ENCODE data around the gene TAF13. TPM values are rescaled to one million over a fixed set of nuclear protein-coding genes. Genes with fewer than 3 reads are reported as not detected.
A peak's percentile ranks its signal among the peaks of the same experiment; 100 is the strongest.

Gene TAF13
- total RNA-seq, 1 experiment from 2014 or later, result 58.8 TPM

- intact Hi-C loops (cut with micrococcal nuclease; ENCODE audit: unreplicated experiment), result no loop called here
- POLR2A ChIA-PET (ENCODE audit: low non-redundant PET), result interaction anchor here (0.6 kb wide), 2 partner anchors 47 to 446 kb away, joined by 3 to 5 read pairs; no protein-coding TSS in a partner anchor
- peak; percentile 99 for DNase-seq (ENCODE audit: low spot score)
- Histone ChIP-seq H3K4me3 (ENCODE audit: low read depth, low read length, poor library complexity, severe bottlenecking) (peak within 1 kb of the TSS; percentile 97), H3K27me3 (replicated peaks; ENCODE audit: insufficient read depth, low read depth, low read length, poor library complexity) (no peaks in the 10 kb centered on the region), H3K27ac (ENCODE audit: low read depth, low read length, poor library complexity, severe bottlenecking) (peak within 1 kb of the TSS; percentile 75), H3K4me1 (ENCODE audit: insufficient read depth, low read length, poor library complexity, severe bottlenecking) (peaks cover 3% of the 10 kb centered on the region), H3K9me3 (ENCODE audit: low read depth, low read length, poor library complexity, severe bottlenecking) (no peaks in the 10 kb centered on the region), H3K36me3 (ENCODE audit: insufficient read depth, low read length, poor library complexity, severe bottlenecking) (no peaks in the 10 kb centered on the region)
- BruUV-seq (replicated peaks), result no TSS peak
- no peak for TF ChIP-seq EZH2 (IDR thresholded peaks at IDR 0.05; ENCODE audit: borderline replicate concordance, low read depth, low read length, poor library complexity, severe bottlenecking)
- TF ChIP-seq, protein P1, sequence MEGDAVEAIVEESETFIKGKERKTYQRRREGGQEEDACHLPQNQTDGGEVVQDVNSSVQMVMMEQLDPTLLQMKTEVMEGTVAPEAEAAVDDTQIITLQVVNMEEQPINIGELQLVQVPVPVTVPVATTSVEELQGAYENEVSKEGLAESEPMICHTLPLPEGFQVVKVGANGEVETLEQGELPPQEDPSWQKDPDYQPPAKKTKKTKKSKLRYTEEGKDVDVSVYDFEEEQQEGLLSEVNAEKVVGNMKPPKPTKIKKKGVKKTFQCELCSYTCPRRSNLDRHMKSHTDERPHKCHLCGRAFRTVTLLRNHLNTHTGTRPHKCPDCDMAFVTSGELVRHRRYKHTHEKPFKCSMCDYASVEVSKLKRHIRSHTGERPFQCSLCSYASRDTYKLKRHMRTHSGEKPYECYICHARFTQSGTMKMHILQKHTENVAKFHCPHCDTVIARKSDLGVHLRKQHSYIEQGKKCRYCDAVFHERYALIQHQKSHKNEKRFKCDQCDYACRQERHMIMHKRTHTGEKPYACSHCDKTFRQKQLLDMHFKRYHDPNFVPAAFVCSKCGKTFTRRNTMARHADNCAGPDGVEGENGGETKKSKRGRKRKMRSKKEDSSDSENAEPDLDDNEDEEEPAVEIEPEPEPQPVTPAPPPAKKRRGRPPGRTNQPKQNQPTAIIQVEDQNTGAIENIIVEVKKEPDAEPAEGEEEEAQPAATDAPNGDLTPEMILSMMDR (conservative IDR thresholded peaks at IDR 0.05; ENCODE audit: low read depth, low read length), result no peak
- CTCF ChIA-PET, result interaction anchor here (0.6 kb wide), 1 partner anchor 34 kb away, joined by 7 read pairs; the partner anchor contains the start of gene TAF13
Measured at GRCh38 chr1:109041621-109042468, 34.0 kb downstream of the TAF13 start, which contains the start of gene WDR47. Gene WDR47 (minus strand): TSS chr1:109042102. CDS start chr1:109023512, 18,590 bp downstream.

DNA sequence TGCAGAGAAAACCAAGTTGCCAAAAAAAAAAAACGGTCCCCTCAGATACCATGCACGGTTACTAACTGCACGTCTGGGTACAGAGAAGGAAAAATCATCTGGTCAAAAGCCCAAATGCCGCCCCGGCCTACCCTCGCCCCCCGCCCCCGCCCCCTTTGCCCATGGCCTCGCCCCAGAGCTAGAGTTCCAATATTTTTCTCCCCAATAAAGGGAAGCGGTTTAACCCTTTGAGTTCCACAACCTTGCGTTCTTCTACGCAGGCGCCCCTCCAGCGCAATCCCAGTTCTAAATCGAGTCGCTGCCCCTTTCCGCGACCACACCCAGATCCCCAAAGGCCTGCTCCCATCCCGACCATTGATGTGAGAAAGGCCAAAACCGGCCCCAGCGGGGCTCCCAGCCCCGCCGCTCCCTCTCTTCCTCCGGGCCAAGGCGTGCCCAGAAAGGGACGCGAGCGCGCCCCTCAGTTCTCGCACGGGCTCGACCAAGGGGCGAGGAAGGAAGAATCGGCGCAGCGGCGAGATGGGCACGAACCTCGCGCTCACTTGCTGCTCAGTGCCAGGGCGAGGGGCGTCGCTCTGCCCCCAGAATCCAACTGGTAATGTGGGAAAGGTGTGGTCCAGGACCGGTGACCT is 34.7 kb downstream of the TAF13 start:
- intact Hi-C loops (cut with micrococcal nuclease; ENCODE audit: unreplicated experiment), result no loop called here
- H3K9me3 ChIP-seq (ENCODE audit: low read depth, low read length, poor library complexity, severe bottlenecking), result no peaks in the 10 kb centered on the region
- H3K36me3 ChIP-seq (ENCODE audit: insufficient read depth, low read length, poor library complexity, severe bottlenecking), result no peaks in the 10 kb centered on the region
- peaks cover 3% of the 10 kb centered on the region for H3K4me1 ChIP-seq (ENCODE audit: insufficient read depth, low read length, poor library complexity, severe bottlenecking)
- H3K27ac ChIP-seq (ENCODE audit: low read depth, low read length, poor library complexity, severe bottlenecking), result peak overlapping the region; percentile 75
- DNase-seq (ENCODE audit: low spot score), result peak; percentile 54
- no TSS peak for BruUV-seq (replicated peaks)
- POLR2A ChIA-PET (ENCODE audit: low non-redundant PET), result no interaction called here
- CTCF ChIA-PET, result no interaction called here
- no peaks in the 10 kb centered on the region for H3K27me3 ChIP-seq (replicated peaks; ENCODE audit: insufficient read depth, low read depth, low read length, poor library complexity)
- TF ChIP-seq, protein P1 (conservative IDR thresholded peaks at IDR 0.05; ENCODE audit: low read depth, low read length), result no peak
- TF ChIP-seq EZH2 (IDR thresholded peaks at IDR 0.05; ENCODE audit: borderline replicate concordance, low read depth, low read length, poor library complexity, severe bottlenecking), result no peak
- peak overlapping the region; percentile 97 for H3K4me3 ChIP-seq (ENCODE audit: low read depth, low read length, poor library complexity, severe bottlenecking)

GRCh38 chr1:109040627-109040988 is 35.2 kb downstream of the TAF13 start:
- Histone ChIP-seq H3K27me3 (replicated peaks; ENCODE audit: insufficient read depth, low read depth, low read length, poor library complexity) (no peaks in the 10 kb centered on the region), H3K27ac (ENCODE audit: low read depth, low read length, poor library complexity, severe bottlenecking) (peak overlapping the region; percentile 75), H3K4me3 (ENCODE audit: low read depth, low read length, poor library complexity, severe bottlenecking) (peak overlapping the region; percentile 97), H3K4me1 (ENCODE audit: insufficient read depth, low read length, poor library complexity, severe bottlenecking) (peaks cover 3% of the 10 kb centered on the region), H3K9me3 (ENCODE audit: low read depth, low read length, poor library complexity, severe bottlenecking) (no peaks in the 10 kb centered on the region), H3K36me3 (ENCODE audit: insufficient read depth, low read length, poor library complexity, severe bottlenecking) (no peaks in the 10 kb centered on the region)
- POLR2A ChIA-PET (ENCODE audit: low non-redundant PET), result no interaction called here
- TF ChIP-seq, protein P1 (conservative IDR thresholded peaks at IDR 0.05; ENCODE audit: low read depth, low read length), result no peak
- no peak for TF ChIP-seq EZH2 (IDR thresholded peaks at IDR 0.05; ENCODE audit: borderline replicate concordance, low read depth, low read length, poor library complexity, severe bottlenecking)
- CTCF ChIA-PET, result no interaction called here
- intact Hi-C loops (cut with micrococcal nuclease; ENCODE audit: unreplicated experiment), result no loop called here
- DNase-seq (ENCODE audit: low spot score), result no peak
- BruUV-seq (replicated peaks), result TSS peak; percentile 80
